ENCODE data around the gene CPNE6.

CPNE6 gene

GRCh38 chr14:24037658-24038037, 33.7 kb upstream of the CPNE6 start:
- H3K79me2 ChIP-seq (ENCODE audit: low read length): no peaks in the 10 kb centered on the region
- no peaks in the 10 kb centered on the region for H3K4me1 ChIP-seq (ENCODE audit: low read length)
- TF ChIP-seq EZH2phosphoT487 (IDR thresholded peaks at IDR 0.05; ENCODE audit: low read length): no peak
- TF ChIP-seq CTCF (IDR thresholded peaks at IDR 0.05; ENCODE audit: low read length): no peak
- no peak for TF ChIP-seq EZH2 (optimal IDR thresholded peaks at IDR 0.05; ENCODE audit: low read depth, low read length)
- DNase-seq: no peak
- H3F3A ChIP-seq (ENCODE audit: insufficient read depth, low read length): no peaks in the 10 kb centered on the region
- H4K20me1 ChIP-seq (ENCODE audit: insufficient read depth, low read length): no peaks in the 10 kb centered on the region
- H3K4me2 ChIP-seq (ENCODE audit: low read depth, low read length): no peak overlapping the region
- H3K9me3 ChIP-seq (replicated peaks; ENCODE audit: insufficient read depth, low read length): no peaks in the 10 kb centered on the region
- no peaks in the 10 kb centered on the region for H3K9me2 ChIP-seq (replicated peaks; ENCODE audit: insufficient read depth, low read length)
- H3K36me3 ChIP-seq (replicated peaks; ENCODE audit: insufficient read depth, low read length): no peaks in the 10 kb centered on the region
- no peak overlapping the region for H3K4me3 ChIP-seq (ENCODE audit: low read length)
- no peak overlapping the region for H2AFZ ChIP-seq (ENCODE audit: low read length)
- H3K27me3 ChIP-seq (replicated peaks; ENCODE audit: insufficient read depth, low read length): no peaks in the 10 kb centered on the region
- no peak overlapping the region for H3K9ac ChIP-seq (ENCODE audit: low read length)
- H3K27ac ChIP-seq (ENCODE audit: low read length): no peak overlapping the region

GRCh38 chr14:24038686-24039085, 32.7 kb upstream of the CPNE6 start:
- no peaks in the 10 kb centered on the region for H3K9me3 ChIP-seq (replicated peaks; ENCODE audit: insufficient read depth, low read length)
- H3K36me3 ChIP-seq (replicated peaks; ENCODE audit: insufficient read depth, low read length): no peaks in the 10 kb centered on the region
- no peak overlapping the region for H3K4me3 ChIP-seq (ENCODE audit: low read length)
- H4K20me1 ChIP-seq (ENCODE audit: insufficient read depth, low read length): no peaks in the 10 kb centered on the region
- H3K9ac ChIP-seq (ENCODE audit: low read length): no peak overlapping the region
- H2AFZ ChIP-seq (ENCODE audit: low read length): no peak overlapping the region
- no peaks in the 10 kb centered on the region for H3K27me3 ChIP-seq (replicated peaks; ENCODE audit: insufficient read depth, low read length)
- no peaks in the 10 kb centered on the region for H3F3A ChIP-seq (ENCODE audit: insufficient read depth, low read length)
- no peak overlapping the region for H3K27ac ChIP-seq (ENCODE audit: low read length)
- DNase-seq: no peak
- H3K4me2 ChIP-seq (ENCODE audit: low read depth, low read length): no peak overlapping the region
- TF ChIP-seq CTCF (IDR thresholded peaks at IDR 0.05; ENCODE audit: low read length) (no peak), EZH2phosphoT487 (IDR thresholded peaks at IDR 0.05; ENCODE audit: low read length) (no peak), EZH2 (optimal IDR thresholded peaks at IDR 0.05; ENCODE audit: low read depth, low read length) (no peak)
- no peaks in the 10 kb centered on the region for H3K79me2 ChIP-seq (ENCODE audit: low read length)
- no peaks in the 10 kb centered on the region for H3K4me1 ChIP-seq (ENCODE audit: low read length)
- no peaks in the 10 kb centered on the region for H3K9me2 ChIP-seq (replicated peaks; ENCODE audit: insufficient read depth, low read length)

GRCh38 chr14:24040692-24041091, 30.7 kb upstream of the CPNE6 start:
- DNase-seq: no peak
- Histone ChIP-seq H3K79me2 (ENCODE audit: low read length) (no peaks in the 10 kb centered on the region), H3K27ac (ENCODE audit: low read length) (no peak overlapping the region), H2AFZ (ENCODE audit: low read length) (no peak overlapping the region), H3K36me3 (replicated peaks; ENCODE audit: insufficient read depth, low read length) (no peaks in the 10 kb centered on the region), H3K4me2 (ENCODE audit: low read depth, low read length) (no peak overlapping the region), H3F3A (ENCODE audit: insufficient read depth, low read length) (no peaks in the 10 kb centered on the region), H3K27me3 (replicated peaks; ENCODE audit: insufficient read depth, low read length) (no peaks in the 10 kb centered on the region), H3K9ac (ENCODE audit: low read length) (no peak overlapping the region), H3K9me2 (replicated peaks; ENCODE audit: insufficient read depth, low read length) (no peaks in the 10 kb centered on the region), H3K9me3 (replicated peaks; ENCODE audit: insufficient read depth, low read length) (no peaks in the 10 kb centered on the region), H4K20me1 (ENCODE audit: insufficient read depth, low read length) (no peaks in the 10 kb centered on the region), H3K4me1 (ENCODE audit: low read length) (no peaks in the 10 kb centered on the region), H3K4me3 (ENCODE audit: low read length) (no peak overlapping the region)
- TF ChIP-seq EZH2phosphoT487 (IDR thresholded peaks at IDR 0.05; ENCODE audit: low read length) (no peak), CTCF (IDR thresholded peaks at IDR 0.05; ENCODE audit: low read length) (no peak), EZH2 (optimal IDR thresholded peaks at IDR 0.05; ENCODE audit: low read depth, low read length) (no peak)
